Mesenchymal stem cell (in vitro differentiated cells and primary cell): Measurements from ENCODE around the gene TBX2.

Experiments
- DNase-seq: peaks from one replicate; pipeline ENCODE4 v3.0.0-alpha.2; 2013
- H2AFZ ChIP-seq: one replicate; pipeline ENCODE4 v1.6.1; 2013; ENCODE audit warnings: low read depth, mild to moderate bottlenecking, control low read depth, inconsistent platforms, low read length, moderate library complexity
- H2AK5ac ChIP-seq: 2 replicates; pipeline ENCODE4 v1.6.1; 2013; ENCODE audit warnings: low read length, moderate library complexity, mild to moderate bottlenecking, inconsistent platforms; ENCODE audit not compliant: severe bottlenecking
- H2BK120ac ChIP-seq: one replicate; pipeline ENCODE4 v1.6.1; 2013; ENCODE audit warnings: low read depth, mild to moderate bottlenecking, inconsistent platforms, low read length, moderate library complexity
- H2BK12ac ChIP-seq, 2 experiments: one replicate each; pipeline ENCODE4 v1.6.1; 2013; ENCODE audit warnings: inconsistent platforms in 2 of 2, low read length in 2 of 2, mild to moderate bottlenecking in 2 of 2, moderate library complexity in 2 of 2, control low read depth in 1 of 2
- H2BK15ac ChIP-seq: one replicate; pipeline ENCODE4 v1.6.1; 2013; ENCODE audit warnings: mild to moderate bottlenecking, low read depth, inconsistent platforms; ENCODE audit not compliant: poor library complexity, severe bottlenecking
- H2BK5ac ChIP-seq: 2 replicates; pipeline ENCODE4 v1.6.1; 2013; ENCODE audit warnings: low read depth, mild to moderate bottlenecking, low read length, control low read depth, inconsistent platforms; ENCODE audit not compliant: poor library complexity, severe bottlenecking
- H3K14ac ChIP-seq, 2 experiments: one replicate each; pipeline ENCODE4 v1.6.1; 2013; ENCODE audit warnings: inconsistent platforms in 2 of 2, low read length in 2 of 2, control low read depth in 1 of 2, mild to moderate bottlenecking in 1 of 2, moderate library complexity in 1 of 2
- H3K18ac ChIP-seq, 2 experiments: one replicate each; pipeline ENCODE4 v1.6.1; 2013; ENCODE audit warnings: inconsistent platforms in 2 of 2, low read length in 2 of 2, control low read depth in 1 of 2, low read depth in 1 of 2, mild to moderate bottlenecking in 1 of 2
- H3K23ac ChIP-seq, 2 experiments: one replicate each; pipeline ENCODE4 v1.6.1; 2013; ENCODE audit warnings: inconsistent platforms in 2 of 2, low read length in 2 of 2, mild to moderate bottlenecking in 2 of 2, moderate library complexity in 2 of 2, control low read depth in 1 of 2
- H3K27ac ChIP-seq: 2 replicates; pipeline ENCODE4 v1.5.1; 2013; ENCODE audit warnings: mild to moderate bottlenecking, moderate library complexity, low read length, control low read depth, inconsistent platforms; ENCODE audit not compliant: poor library complexity, severe bottlenecking
- H3K27me3 ChIP-seq, 2 experiments: 2 replicates each; pipeline versions ENCODE4 v1.6.1 to v1.7.0; 2013; ENCODE audit warnings: low read length in 2 of 2, mild to moderate bottlenecking in 2 of 2, moderate library complexity in 2 of 2, control low read depth in 1 of 2, inconsistent platforms in 1 of 2; ENCODE audit not compliant: control insufficient read depth in 1 of 2, insufficient read depth in 1 of 2
- H3K36me3 ChIP-seq, 2 experiments: 2 replicates each; pipeline versions ENCODE4 v1.6.1 to v1.7.0; 2013; ENCODE audit warnings: low read length in 2 of 2, control low read depth in 1 of 2, inconsistent platforms in 1 of 2, low read depth in 1 of 2, mild to moderate bottlenecking in 1 of 2; ENCODE audit not compliant: insufficient read depth in 2 of 2, control insufficient read depth in 1 of 2
- H3K4ac ChIP-seq, 2 experiments: one replicate each; pipeline ENCODE4 v1.6.1; 2013; ENCODE audit warnings: inconsistent platforms in 2 of 2, low read length in 2 of 2, mild to moderate bottlenecking in 2 of 2, moderate library complexity in 2 of 2, control low read depth in 1 of 2, low read depth in 1 of 2
- H3K4me1 ChIP-seq: 2 replicates; pipeline ENCODE4 v1.6.1; 2013; ENCODE audit warnings: low read depth, low read length, control low read depth; ENCODE audit not compliant: control insufficient read depth, insufficient read depth
- H3K4me2 ChIP-seq: 2 replicates; pipeline ENCODE4 v1.6.1; 2013; ENCODE audit warnings: low read length, mild to moderate bottlenecking, inconsistent platforms; ENCODE audit not compliant: poor library complexity, severe bottlenecking
- H3K4me3 ChIP-seq, 2 experiments: 2 replicates each; pipeline versions ENCODE4 v1.5.1 to v1.7.0; 2013; ENCODE audit warnings: low read length in 2 of 2, mild to moderate bottlenecking in 2 of 2, control low read depth in 1 of 2, low read depth in 1 of 2; ENCODE audit not compliant: insufficient read depth in 1 of 2
- H3K79me1 ChIP-seq: replicated peaks from 2 replicates; pipeline ENCODE4 v1.6.1; 2013; ENCODE audit warnings: mild to moderate bottlenecking, control low read depth, low read length, inconsistent platforms; ENCODE audit not compliant: poor library complexity, severe bottlenecking
- H3K9ac ChIP-seq: 2 replicates; pipeline ENCODE4 v1.7.0; 2013; ENCODE audit warnings: mild to moderate bottlenecking, low read length, moderate library complexity
- H3K9me3 ChIP-seq: 2 replicates; pipeline ENCODE4 v1.7.0; 2013; ENCODE audit warnings: mild to moderate bottlenecking, low read length; ENCODE audit not compliant: control insufficient read depth
- H4K8ac ChIP-seq: one replicate; pipeline ENCODE4 v1.6.1; 2013; ENCODE audit warnings: inconsistent platforms, mild to moderate bottlenecking, low read length, moderate library complexity
- H4K91ac ChIP-seq: one replicate; pipeline ENCODE4 v1.6.1; 2013; ENCODE audit warnings: mild to moderate bottlenecking, low read length, inconsistent platforms
- WGBS: methylation state at CpG from one replicate; pipeline ENCODE4 v1.1.7; 2013; ENCODE audit warnings: mixed read lengths; 5-methylcytosine and 5-hydroxymethylcytosine counted together

TBX2 gene

GRCh38 chr17:61456061-61456681, 56.5 kb downstream of the TBX2 start:
- no peak overlapping the region for H2AFZ ChIP-seq
- no peak overlapping the region for H2BK120ac ChIP-seq

GRCh38 chr17:61456688-61457225, 57.1 kb downstream of the TBX2 start:
- peaks cover 2% of the 10 kb centered on the region for H3K9me3 ChIP-seq
- no peak overlapping the region for H4K8ac ChIP-seq

More at GRCh38 chr17:61456061-61456681, 56.5 kb downstream of the TBX2 start:
- Histone ChIP-seq H3K9ac (no peak overlapping the region), H2BK15ac (no peak overlapping the region), H3K4me1 (peaks cover 26% of the 10 kb centered on the region), H4K91ac (no peak overlapping the region), H3K18ac (no peak overlapping the region), H3K4ac (no peak overlapping the region), H3K36me3 (no peaks in the 10 kb centered on the region), H2AK5ac (no peak overlapping the region), H3K23ac (no peak overlapping the region), H3K9me3 (peaks cover 2% of the 10 kb centered on the region), H2BK5ac (no peak overlapping the region), H2BK12ac (no peak overlapping the region), H3K79me1 (no peaks in the 10 kb centered on the region), H3K4me3 (peak overlapping the region in 1 of 2 experiments; percentile 7), H3K14ac (no peak overlapping the region), H3K4me2 (no peak overlapping the region), H4K8ac (no peak overlapping the region), H3K27ac (no peak overlapping the region), H3K27me3 (peaks cover 93 to 94% of the 10 kb centered on the region in 2 experiments)
- DNase-seq, result no peak
- WGBS, result 13% methylated on average over 40 of the region's 47 CpGs

GRCh38 chr17:61457226-61457983, 57.8 kb downstream of the TBX2 start:
- H3K4me3 ChIP-seq, result peak overlapping the region in 1 of 2 experiments; percentile 14
- no peak overlapping the region for H3K4ac ChIP-seq
- H3K14ac ChIP-seq, result no peak overlapping the region
- peak overlapping the region; percentile 21 for H3K4me2 ChIP-seq
- WGBS, result 6% methylated on average over 36 of the region's 39 CpGs
- no peak for DNase-seq
- H3K79me1 ChIP-seq, result no peaks in the 10 kb centered on the region
- H2BK15ac ChIP-seq, result no peak overlapping the region
- no peak overlapping the region for H2AK5ac ChIP-seq
- H2AFZ ChIP-seq, result no peak overlapping the region
- H3K9ac ChIP-seq, result no peak overlapping the region
- peaks cover 2% of the 10 kb centered on the region for H3K9me3 ChIP-seq
- no peak overlapping the region for H3K27ac ChIP-seq
- H3K27me3 ChIP-seq, result peaks cover 93 to 98% of the 10 kb centered on the region in 2 experiments
- no peak overlapping the region for H2BK120ac ChIP-seq
- H4K8ac ChIP-seq, result no peak overlapping the region
- no peaks in the 10 kb centered on the region for H3K36me3 ChIP-seq
- no peak overlapping the region for H2BK5ac ChIP-seq
- H3K23ac ChIP-seq, result peak overlapping the region in 1 of 2 experiments; percentile 77
- peaks cover 19% of the 10 kb centered on the region for H3K4me1 ChIP-seq
- no peak overlapping the region for H2BK12ac ChIP-seq
- no peak overlapping the region for H4K91ac ChIP-seq
- H3K18ac ChIP-seq, result no peak overlapping the region

More at GRCh38 chr17:61456688-61457225, 57.1 kb downstream of the TBX2 start:
- H3K27ac ChIP-seq, result no peak overlapping the region
- no peak overlapping the region for H3K23ac ChIP-seq
- no peak overlapping the region for H2BK15ac ChIP-seq
- no peak for DNase-seq
- H3K14ac ChIP-seq, result no peak overlapping the region
- WGBS, result 10% methylated on average over 44 of the region's 45 CpGs
- no peak overlapping the region for H2BK120ac ChIP-seq
- H3K36me3 ChIP-seq, result no peaks in the 10 kb centered on the region
- no peak overlapping the region for H2AFZ ChIP-seq
- no peak overlapping the region for H3K4me2 ChIP-seq
- peaks cover 23% of the 10 kb centered on the region for H3K4me1 ChIP-seq
- no peak overlapping the region for H2AK5ac ChIP-seq
- no peak overlapping the region for H3K4ac ChIP-seq
- no peak overlapping the region for H2BK5ac ChIP-seq
- H2BK12ac ChIP-seq, result no peak overlapping the region
- H3K27me3 ChIP-seq, result peaks cover 93 to 97% of the 10 kb centered on the region in 2 experiments
- H4K91ac ChIP-seq, result no peak overlapping the region
- no peaks in the 10 kb centered on the region for H3K79me1 ChIP-seq
- no peak overlapping the region for H3K18ac ChIP-seq
- no peak overlapping the region for H3K4me3 ChIP-seq
- no peak overlapping the region for H3K9ac ChIP-seq

DNA sequence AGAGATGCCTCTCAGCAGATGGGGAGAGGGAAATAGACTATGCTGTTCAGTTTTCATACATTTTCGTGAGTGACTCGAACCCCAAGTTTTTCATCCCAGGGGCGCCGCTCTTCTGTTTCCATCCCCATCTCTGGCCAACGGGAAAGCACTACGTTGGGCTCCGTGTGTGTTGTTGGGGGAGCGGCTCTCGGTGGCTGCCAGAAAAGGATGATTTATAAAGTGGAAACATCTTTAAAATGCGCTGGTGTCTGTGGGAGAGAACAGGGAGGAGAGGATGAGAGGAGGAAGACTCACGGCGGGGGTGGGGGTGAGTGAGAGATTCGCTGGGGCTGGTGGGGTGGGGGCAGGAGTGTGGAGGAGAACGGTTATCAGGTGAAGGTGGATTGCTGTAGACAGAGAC, 58.4 kb downstream of the TBX2 start:
- Histone ChIP-seq H2AK5ac (no peak overlapping the region), H3K4me1 (peaks cover 17% of the 10 kb centered on the region), H3K4me3 (no peak overlapping the region), H3K27me3 (peaks cover 93 to 98% of the 10 kb centered on the region in 2 experiments), H4K91ac (no peak overlapping the region), H3K23ac (no peak overlapping the region), H3K79me1 (no peaks in the 10 kb centered on the region), H3K4me2 (no peak overlapping the region), H3K27ac (no peak overlapping the region), H2BK12ac (no peak overlapping the region), H2BK15ac (no peak overlapping the region), H3K14ac (no peak overlapping the region), H3K18ac (no peak overlapping the region), H3K9ac (no peak overlapping the region), H3K4ac (no peak overlapping the region), H2BK5ac (no peak overlapping the region), H2AFZ (no peak overlapping the region), H3K36me3 (no peaks in the 10 kb centered on the region), H4K8ac (no peak overlapping the region), H2BK120ac (no peak overlapping the region), H3K9me3 (peaks cover 2% of the 10 kb centered on the region)
- WGBS, result 4% methylated on average over 12 of the region's 14 CpGs
- no peak for DNase-seq
